ENCODE measurements around the gene ARSB.

DNA sequence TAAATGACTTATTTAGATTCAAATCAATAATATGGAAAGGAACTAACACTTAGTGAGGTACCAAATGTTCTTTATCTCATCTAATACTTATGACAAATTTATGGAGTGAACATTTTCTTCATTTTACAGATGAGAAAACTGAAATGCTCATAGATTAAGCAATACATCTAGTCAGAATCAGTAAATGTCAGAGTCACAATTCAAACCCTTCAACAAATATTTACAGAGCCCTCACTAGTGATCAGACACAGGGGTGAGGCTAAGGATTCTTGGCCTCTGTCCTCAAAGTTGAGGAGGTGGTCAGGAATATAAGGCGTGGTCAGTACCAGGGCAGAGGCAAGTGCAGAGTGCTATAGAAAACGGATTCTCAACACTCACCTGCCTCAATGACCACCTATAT, 29.5 kb upstream of the ARSB start:
- no peak for TF ChIP-seq POLR2A (IDR thresholded peaks at IDR 0.05)
- TF ChIP-seq, protein P1, sequence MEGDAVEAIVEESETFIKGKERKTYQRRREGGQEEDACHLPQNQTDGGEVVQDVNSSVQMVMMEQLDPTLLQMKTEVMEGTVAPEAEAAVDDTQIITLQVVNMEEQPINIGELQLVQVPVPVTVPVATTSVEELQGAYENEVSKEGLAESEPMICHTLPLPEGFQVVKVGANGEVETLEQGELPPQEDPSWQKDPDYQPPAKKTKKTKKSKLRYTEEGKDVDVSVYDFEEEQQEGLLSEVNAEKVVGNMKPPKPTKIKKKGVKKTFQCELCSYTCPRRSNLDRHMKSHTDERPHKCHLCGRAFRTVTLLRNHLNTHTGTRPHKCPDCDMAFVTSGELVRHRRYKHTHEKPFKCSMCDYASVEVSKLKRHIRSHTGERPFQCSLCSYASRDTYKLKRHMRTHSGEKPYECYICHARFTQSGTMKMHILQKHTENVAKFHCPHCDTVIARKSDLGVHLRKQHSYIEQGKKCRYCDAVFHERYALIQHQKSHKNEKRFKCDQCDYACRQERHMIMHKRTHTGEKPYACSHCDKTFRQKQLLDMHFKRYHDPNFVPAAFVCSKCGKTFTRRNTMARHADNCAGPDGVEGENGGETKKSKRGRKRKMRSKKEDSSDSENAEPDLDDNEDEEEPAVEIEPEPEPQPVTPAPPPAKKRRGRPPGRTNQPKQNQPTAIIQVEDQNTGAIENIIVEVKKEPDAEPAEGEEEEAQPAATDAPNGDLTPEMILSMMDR (IDR thresholded peaks at IDR 0.05): no peak
